KMS-11 (cell line): Measurements from ENCODE around the gene RBM20.
"Not testable (repeated sequence)": the region's sequence is repeated elsewhere in the genome, so short reads cannot be mapped to it uniquely, and the experiment has no call there.

ENCODE experiments used
- H2AFZ ChIP-seq: fragments of 200-600 bp; sonication (generic); 2 replicates; pipeline ENCODE4 v1.6.1; 2016; ENCODE audit warnings: antibody characterized with exemption, mixed run types, low read depth
- H3K27ac ChIP-seq: fragments of 200-600 bp; sonication (generic); 2 replicates; pipeline ENCODE4 v1.6.1; 2016; ENCODE audit warnings: mild to moderate bottlenecking, mixed run types
- H3K27me3 ChIP-seq: fragments of 200-600 bp; sonication (generic); 2 replicates; pipeline ENCODE4 v1.6.1; 2017; ENCODE audit warnings: mild to moderate bottlenecking, low read depth, mixed run types, moderate library complexity; ENCODE audit not compliant: insufficient read depth
- H3K36me3 ChIP-seq: fragments of 200-600 bp; sonication (generic); 2 replicates; pipeline ENCODE4 v1.6.1; 2017; ENCODE audit warnings: mild to moderate bottlenecking, mixed run types; ENCODE audit not compliant: insufficient read depth
- H3K4me1 ChIP-seq: fragments of 200-600 bp; sonication (generic); 2 replicates; pipeline ENCODE4 v1.6.1; 2016; ENCODE audit warnings: mild to moderate bottlenecking, low read depth, mixed run types; ENCODE audit not compliant: poor library complexity, severe bottlenecking
- H3K4me2 ChIP-seq: fragments of 200-600 bp; sonication (generic); 2 replicates; pipeline ENCODE4 v1.7.0; 2016; ENCODE audit warnings: mild to moderate bottlenecking, mixed run types
- H3K4me3 ChIP-seq: fragments of 200-600 bp; sonication (generic); IDR thresholded peaks from 2 replicates; pipeline ENCODE4 v1.6.1; 2017; ENCODE audit warnings: low read depth, low read length, mixed read lengths; ENCODE audit not compliant: insufficient read depth
- H3K79me2 ChIP-seq: fragments of 200-600 bp; sonication (generic); 2 replicates; pipeline ENCODE4 v1.6.1; 2016; ENCODE audit warnings: low read depth, mixed run types; ENCODE audit not compliant: insufficient read depth
- H3K9ac ChIP-seq: fragments of 200-600 bp; sonication (generic); 2 replicates; pipeline ENCODE4 v1.6.1; 2016; ENCODE audit warnings: mild to moderate bottlenecking, mixed run types
- H4K20me1 ChIP-seq: fragments of 200-600 bp; sonication (generic); 2 replicates; pipeline ENCODE4 v1.6.1; 2016; ENCODE audit warnings: mild to moderate bottlenecking, mixed run types; ENCODE audit not compliant: insufficient read depth
- TF ChIP-seq, protein P1 (sequence below): fragments of 200-600 bp; sonication (generic); conservative IDR thresholded peaks from 2 replicates; pipeline ENCODE4 v1.6.1; 2017; ENCODE audit warnings: low read depth, mild to moderate bottlenecking, antibody characterized with exemption, low read length, moderate library complexity, mixed read lengths

RBM20 gene

DNA sequence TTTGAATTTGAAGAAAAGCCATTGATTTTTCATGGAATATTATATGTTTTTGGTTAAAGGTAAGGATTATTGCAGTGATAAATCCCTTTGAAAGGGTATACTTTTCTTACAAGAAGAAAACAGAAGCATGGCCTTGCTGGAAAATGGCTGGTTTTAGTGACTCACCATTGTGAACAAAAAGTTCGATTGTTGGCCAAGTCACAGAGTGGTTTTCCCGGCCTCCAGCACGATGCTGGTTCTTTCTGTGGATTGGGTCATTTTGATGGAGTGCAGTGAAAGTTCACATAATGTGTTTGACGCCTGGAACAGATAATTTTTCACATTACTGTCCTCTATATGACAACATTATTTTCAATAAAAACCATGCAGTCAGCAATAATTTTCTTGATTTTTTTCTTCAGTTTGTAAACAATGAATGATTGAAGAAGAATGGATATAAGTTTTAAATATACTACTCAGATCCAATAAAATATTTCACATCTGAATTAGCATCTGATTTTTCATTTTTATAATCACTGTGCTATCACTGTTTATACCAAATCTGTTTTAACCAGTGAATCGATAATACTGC is 60.9 kb downstream of the RBM20 start:
- Histone ChIP-seq H4K20me1 (no peaks in the 10 kb centered on the region), H3K4me2 (no peak overlapping the region), H3K79me2 (no peaks in the 10 kb centered on the region), H3K27me3 (no peaks in the 10 kb centered on the region), H3K9ac (no peak overlapping the region), H3K4me1 (no peaks in the 10 kb centered on the region), H3K36me3 (no peaks in the 10 kb centered on the region), H3K27ac (no peak overlapping the region), H2AFZ (no peak overlapping the region), H3K4me3 (no peak overlapping the region)
- TF ChIP-seq, protein P1, sequence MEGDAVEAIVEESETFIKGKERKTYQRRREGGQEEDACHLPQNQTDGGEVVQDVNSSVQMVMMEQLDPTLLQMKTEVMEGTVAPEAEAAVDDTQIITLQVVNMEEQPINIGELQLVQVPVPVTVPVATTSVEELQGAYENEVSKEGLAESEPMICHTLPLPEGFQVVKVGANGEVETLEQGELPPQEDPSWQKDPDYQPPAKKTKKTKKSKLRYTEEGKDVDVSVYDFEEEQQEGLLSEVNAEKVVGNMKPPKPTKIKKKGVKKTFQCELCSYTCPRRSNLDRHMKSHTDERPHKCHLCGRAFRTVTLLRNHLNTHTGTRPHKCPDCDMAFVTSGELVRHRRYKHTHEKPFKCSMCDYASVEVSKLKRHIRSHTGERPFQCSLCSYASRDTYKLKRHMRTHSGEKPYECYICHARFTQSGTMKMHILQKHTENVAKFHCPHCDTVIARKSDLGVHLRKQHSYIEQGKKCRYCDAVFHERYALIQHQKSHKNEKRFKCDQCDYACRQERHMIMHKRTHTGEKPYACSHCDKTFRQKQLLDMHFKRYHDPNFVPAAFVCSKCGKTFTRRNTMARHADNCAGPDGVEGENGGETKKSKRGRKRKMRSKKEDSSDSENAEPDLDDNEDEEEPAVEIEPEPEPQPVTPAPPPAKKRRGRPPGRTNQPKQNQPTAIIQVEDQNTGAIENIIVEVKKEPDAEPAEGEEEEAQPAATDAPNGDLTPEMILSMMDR = no peak

DNA sequence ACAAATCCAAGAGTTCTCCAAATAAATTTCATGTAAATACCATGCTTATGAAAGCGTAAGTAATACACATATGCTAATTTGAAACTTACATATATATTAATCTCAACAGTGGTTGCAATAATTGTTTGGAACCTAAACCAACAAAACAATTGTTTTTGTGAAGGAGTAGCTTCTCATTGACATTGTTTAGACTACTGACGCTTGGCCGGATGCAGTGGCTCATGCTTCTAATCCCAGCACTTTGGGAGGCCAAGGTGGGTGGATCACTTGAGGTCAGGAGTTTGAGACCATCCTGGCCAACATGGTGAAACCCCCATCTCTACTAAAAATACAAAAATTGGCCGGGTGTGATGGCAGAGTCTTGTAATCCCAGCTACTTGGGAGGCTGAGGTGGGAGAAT is 61.5 kb downstream of the RBM20 start:
- H2AFZ ChIP-seq, H3K27me3 ChIP-seq, H3K4me1 ChIP-seq, H3K79me2 ChIP-seq, H3K4me3 ChIP-seq, H3K4me2 ChIP-seq, H4K20me1 ChIP-seq, H3K9ac ChIP-seq, H3K36me3 ChIP-seq, H3K27ac ChIP-seq: not testable (repeated sequence)

DNA sequence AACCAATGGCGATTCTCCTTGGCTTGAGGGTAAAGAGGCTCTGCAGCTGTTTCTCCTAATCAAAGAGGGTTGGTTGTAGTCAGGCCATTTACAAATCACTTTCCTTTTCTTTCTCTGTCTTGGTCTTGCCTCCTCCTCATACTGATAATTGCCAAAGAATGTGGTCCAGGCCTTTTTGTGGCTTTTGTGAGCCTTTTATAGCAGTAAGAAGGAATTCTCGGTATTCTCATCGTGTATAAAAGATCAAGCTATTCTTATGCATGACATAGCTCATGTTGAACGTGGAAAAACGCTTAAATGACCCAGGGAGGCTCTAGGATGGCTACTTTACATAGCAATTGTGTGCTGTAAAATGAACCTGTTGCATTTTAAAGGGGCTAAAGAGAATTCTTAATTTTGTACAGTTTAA is 62.6 kb downstream of the RBM20 start:
- Histone ChIP-seq H4K20me1 (no peaks in the 10 kb centered on the region), H3K79me2 (no peaks in the 10 kb centered on the region), H3K9ac (no peak overlapping the region), H3K36me3 (no peaks in the 10 kb centered on the region), H3K4me1 (no peaks in the 10 kb centered on the region), H3K4me3 (no peak overlapping the region), H3K4me2 (no peak overlapping the region), H2AFZ (no peak overlapping the region), H3K27ac (no peak overlapping the region), H3K27me3 (no peaks in the 10 kb centered on the region)
- TF ChIP-seq, protein P1 = no peak

DNA sequence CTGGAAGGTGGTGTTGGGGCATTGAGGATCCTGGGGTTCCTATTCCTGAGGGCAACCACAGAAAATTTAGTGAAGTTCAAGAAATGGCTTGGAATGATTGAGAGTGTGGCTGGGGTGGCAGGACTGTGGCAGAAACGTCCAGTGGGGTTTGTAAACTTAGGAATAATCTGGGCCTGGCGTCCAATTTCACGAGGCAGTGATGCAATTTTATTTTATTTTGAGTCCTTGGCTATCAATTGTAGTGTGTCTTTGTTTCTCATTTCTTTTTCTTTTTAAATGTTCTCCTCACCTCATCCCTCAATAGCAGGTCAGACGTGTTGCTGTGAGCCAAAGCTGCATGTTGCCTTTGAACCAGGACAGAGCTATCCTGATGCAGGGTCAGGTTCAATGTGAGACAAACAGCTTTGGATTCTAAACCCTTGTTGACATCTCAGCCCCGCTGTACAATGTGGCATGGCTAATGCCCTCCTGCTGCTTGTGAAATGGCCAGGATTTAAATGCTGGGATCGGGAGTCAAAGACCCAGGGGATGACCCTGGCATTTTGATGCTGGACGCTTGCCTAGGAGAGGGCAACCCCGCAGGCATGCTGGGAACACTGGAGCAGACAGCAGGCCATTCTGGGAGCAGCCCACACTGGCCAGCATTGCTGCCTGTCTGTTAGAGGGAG is 64.8 kb downstream of the RBM20 start:
- Histone ChIP-seq H3K9ac (no peak overlapping the region), H3K4me2 (no peak overlapping the region), H3K79me2 (no peaks in the 10 kb centered on the region), H3K36me3 (no peaks in the 10 kb centered on the region), H3K27ac (no peak overlapping the region), H2AFZ (no peak overlapping the region), H3K4me3 (no peak overlapping the region), H3K4me1 (no peaks in the 10 kb centered on the region), H3K27me3 (no peaks in the 10 kb centered on the region), H4K20me1 (no peaks in the 10 kb centered on the region)
- TF ChIP-seq, protein P1 = no peak

DNA sequence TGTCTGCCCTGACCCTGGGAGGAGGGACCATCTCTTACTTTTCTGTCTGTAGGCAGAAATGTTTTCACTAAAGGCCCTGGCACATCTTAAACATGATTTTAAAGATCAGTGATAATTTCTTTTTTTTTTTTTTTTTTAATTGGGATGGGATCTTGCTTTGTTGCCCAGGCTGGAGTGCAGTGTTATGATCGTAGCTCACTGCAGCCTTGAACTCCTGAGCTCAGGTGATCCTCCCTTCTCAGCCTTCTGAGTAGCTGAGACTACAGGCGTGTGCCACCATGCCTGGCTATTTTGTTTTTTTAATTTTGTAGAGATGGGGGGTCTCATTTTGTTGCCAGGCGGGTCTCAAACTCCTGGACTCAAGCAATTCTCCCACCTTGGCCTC is 65.3 kb downstream of the RBM20 start:
- H3K4me3 ChIP-seq = no peak overlapping the region
- no peak overlapping the region for H2AFZ ChIP-seq

More for the DNA sequence above, 65.3 kb downstream of the RBM20 start:
- H3K4me2 ChIP-seq = no peak overlapping the region
- TF ChIP-seq, protein P1 = no peak
- H3K36me3 ChIP-seq = no peaks in the 10 kb centered on the region
- no peaks in the 10 kb centered on the region for H3K4me1 ChIP-seq
- H3K27me3 ChIP-seq = no peaks in the 10 kb centered on the region
- no peaks in the 10 kb centered on the region for H4K20me1 ChIP-seq
- no peak overlapping the region for H3K27ac ChIP-seq
- no peak overlapping the region for H3K9ac ChIP-seq
- H3K79me2 ChIP-seq = no peaks in the 10 kb centered on the region
